Naive thymus-derived CD8-positive, alpha-beta T cell (primary cell): Measurements from ENCODE around the gene TAF1C. TPM values are rescaled to one million over a fixed set of nuclear protein-coding genes. Genes with fewer than 3 reads are reported as not detected.
"Not testable (repeated sequence)": the region's sequence is repeated elsewhere in the genome, so short reads cannot be mapped to it uniquely, and the experiment has no call there.

Experiments used
- ATAC-seq, 2 donors: fragments of 150-1000 bp; cut with Tn5 transposase in 1 of 2; sonication (Bioruptor Pico), chemical (Tn5 transposase) in 1 of 2; 1 replicate in 1 of 2; 2 replicates in 1 of 2; pipeline ENCODE4 v1.10.0; 2021; ENCODE audit warnings: mild to moderate bottlenecking in 2 of 2, moderate library complexity in 2 of 2
- POLR2A ChIA-PET: fragments of 350-600 bp; sonication (Branson Sonifier 250); formaldehyde crosslinking; loops from one replicate; lab custom pipeline; 2021; ENCODE audit warnings: antibody characterized with exemption; lab: Charles Lee
- DNase-seq, 10 donors: peaks; one replicate each; pipeline versions ENCODE4 v3.0.0 to v3.0.0-alpha.2; 2020 to 2022
- H3K27ac Mint-ChIP-seq, 10 donors: one replicate each; pipeline ENCODE4 v1.8.0; 2020 to 2022; ENCODE audit warnings: mild to moderate bottlenecking in 10 of 10, mixed read lengths in 10 of 10, moderate library complexity in 4 of 10, inconsistent platforms in 1 of 10
- H3K27me3 Mint-ChIP-seq, 5 donors: one replicate each; pipeline ENCODE4 v1.8.0; 2021 to 2022; ENCODE audit warnings: mixed read lengths in 5 of 5
- H3K36me3 Mint-ChIP-seq, 3 donors: one replicate each; pipeline ENCODE4 v1.8.0; 2020 to 2022; ENCODE audit warnings: mixed read lengths in 3 of 3, mild to moderate bottlenecking in 2 of 3, inconsistent platforms in 1 of 3
- H3K4me1 Mint-ChIP-seq, 4 donors: one replicate each; pipeline ENCODE4 v1.8.0; 2021 to 2022; ENCODE audit warnings: mixed read lengths in 4 of 4
- H3K4me3 Mint-ChIP-seq, 10 donors: one replicate each; pipeline ENCODE4 v1.8.0; 2020 to 2022; ENCODE audit warnings: mild to moderate bottlenecking in 10 of 10, mixed read lengths in 10 of 10, moderate library complexity in 6 of 10, inconsistent platforms in 1 of 10
- H3K9me3 Mint-ChIP-seq, 9 donors: one replicate each; pipeline ENCODE4 v1.8.0; 2020 to 2022; ENCODE audit warnings: mixed read lengths in 9 of 9, mild to moderate bottlenecking in 3 of 9, inconsistent platforms in 1 of 9, moderate library complexity in 1 of 9
- polyA plus RNA-seq, 3 donors: library from polyadenylated mRNA; unstranded; fragments of 300-500 nt; fragmentation: Illumina TruSeq; gene quantifications; one replicate each; pipeline ENCODE4 v1.2.3, GENCODE V29; 2021
- total RNA-seq, 8 experiments: library from RNA in 2 of 8; stranded (reverse) in 2 of 8; gene quantifications; one replicate each; pipeline ENCODE4 v1.2.3 and lab custom pipeline; 2021 to 2026

Gene TAF1C
- total and polyA plus RNA-seq, 5 experiments from 2014 or later = 4.2 to 110 (median 8.3) TPM

- DNase-seq (no peak), ATAC-seq (no peak)
- Mint-ChIP-seq H3K27me3 (peaks cover 6 to 23% (median 15%) of the 10 kb centered on the region in 5 donors), H3K27ac (no peak overlapping the region), H3K4me1 (no peaks in the 10 kb centered on the region), H3K36me3 (no peaks in the 10 kb centered on the region), H3K9me3 (no peaks in the 10 kb centered on the region), H3K4me3 (no peak overlapping the region)
- POLR2A ChIA-PET = no interaction called here
Measured at GRCh38 chr16:84224554-84224953, 37.7 kb upstream of the TAF1C start.

GRCh38 chr16:84223456-84223855 lies 36.6 kb upstream of the TAF1C start:
- peak overlapping the region in 1 of 10 donors; percentile 27 for H3K27ac Mint-ChIP-seq
- H3K36me3 Mint-ChIP-seq = no peaks in the 10 kb centered on the region
- no peak for ATAC-seq
- POLR2A ChIA-PET = no interaction called here
- peaks cover 6 to 23% (median 16%) of the 10 kb centered on the region in 5 donors for H3K27me3 Mint-ChIP-seq
- no peaks in the 10 kb centered on the region for H3K4me1 Mint-ChIP-seq
- H3K4me3 Mint-ChIP-seq = no peak overlapping the region
- no peak for DNase-seq
- H3K9me3 Mint-ChIP-seq = no peaks in the 10 kb centered on the region

GRCh38 chr16:84220851-84221250 lies 34.0 kb upstream of the TAF1C start:
- no peaks in the 10 kb centered on the region for H3K36me3 Mint-ChIP-seq
- H3K9me3 Mint-ChIP-seq = no peaks in the 10 kb centered on the region
- POLR2A ChIA-PET = no interaction called here
- H3K27me3 Mint-ChIP-seq = peaks cover 0 to 15% (median 4%) of the 10 kb centered on the region in 5 donors
- ATAC-seq (no peak), DNase-seq (no peak)
- H3K4me1 Mint-ChIP-seq = no peaks in the 10 kb centered on the region
- H3K27ac Mint-ChIP-seq = no peak overlapping the region
- H3K4me3 Mint-ChIP-seq = no peak overlapping the region

GRCh38 chr16:84218956-84219355 lies 32.1 kb upstream of the TAF1C start:
- H3K27ac Mint-ChIP-seq = no peak overlapping the region
- POLR2A ChIA-PET = no interaction called here
- peaks cover 0 to 10% (median 3%) of the 10 kb centered on the region in 5 donors for H3K27me3 Mint-ChIP-seq
- H3K9me3 Mint-ChIP-seq = no peaks in the 10 kb centered on the region
- no peaks in the 10 kb centered on the region for H3K4me1 Mint-ChIP-seq
- H3K36me3 Mint-ChIP-seq = no peaks in the 10 kb centered on the region
- H3K4me3 Mint-ChIP-seq = no peak overlapping the region
- ATAC-seq (no peak), DNase-seq (no peak)

- Mint-ChIP-seq H3K9me3 (no peaks in the 10 kb centered on the region), H3K27ac (no peak overlapping the region), H3K4me1 (no peaks in the 10 kb centered on the region), H3K36me3 (no peaks in the 10 kb centered on the region), H3K27me3 (peaks cover 0 to 10% (median 3%) of the 10 kb centered on the region in 5 donors), H3K4me3 (no peak overlapping the region)
- POLR2A ChIA-PET = no interaction called here
- no peak for DNase-seq
- no peak for ATAC-seq
Measured at GRCh38 chr16:84218176-84218823, 31.4 kb upstream of the TAF1C start.

GRCh38 chr16:84216144-84216543 lies 29.3 kb upstream of the TAF1C start:
- H3K4me3 Mint-ChIP-seq, POLR2A ChIA-PET, H3K4me1 Mint-ChIP-seq, H3K27ac Mint-ChIP-seq, H3K9me3 Mint-ChIP-seq, DNase-seq, H3K27me3 Mint-ChIP-seq, H3K36me3 Mint-ChIP-seq, ATAC-seq: not testable (repeated sequence)

GRCh38 chr16:84215531-84215930 lies 28.7 kb upstream of the TAF1C start:
- ATAC-seq (no peak), DNase-seq (no peak)
- Mint-ChIP-seq H3K27ac (peak overlapping the region in 1 of 10 donors; percentile 41), H3K4me1 (no peaks in the 10 kb centered on the region), H3K9me3 (no peaks in the 10 kb centered on the region), H3K36me3 (no peaks in the 10 kb centered on the region), H3K27me3 (peaks cover 0 to 9% (median 0%) of the 10 kb centered on the region in 5 donors), H3K4me3 (no peak overlapping the region)
- POLR2A ChIA-PET = no interaction called here

GRCh38 chr16:84214451-84215066 lies 27.7 kb upstream of the TAF1C start:
- Mint-ChIP-seq H3K36me3 (no peaks in the 10 kb centered on the region), H3K4me3 (no peak overlapping the region), H3K9me3 (no peaks in the 10 kb centered on the region), H3K27ac (no peak overlapping the region), H3K4me1 (no peaks in the 10 kb centered on the region), H3K27me3 (peaks cover 0 to 9% (median 0%) of the 10 kb centered on the region in 5 donors)
- DNase-seq (no peak), ATAC-seq (no peak)
- POLR2A ChIA-PET = no interaction called here

- DNase-seq = no peak
- Mint-ChIP-seq H3K27me3 (peaks cover 0 to 6% (median 0%) of the 10 kb centered on the region in 5 donors), H3K36me3 (no peaks in the 10 kb centered on the region), H3K4me3 (no peak overlapping the region), H3K4me1 (no peaks in the 10 kb centered on the region), H3K27ac (no peak overlapping the region), H3K9me3 (no peaks in the 10 kb centered on the region)
- POLR2A ChIA-PET = no interaction called here
- ATAC-seq = no peak
Measured at GRCh38 chr16:84212631-84213030, 25.8 kb upstream of the TAF1C start.

GRCh38 chr16:84212154-84212553 lies 25.3 kb upstream of the TAF1C start:
- Mint-ChIP-seq H3K27me3 (peaks cover 0 to 4% (median 0%) of the 10 kb centered on the region in 5 donors), H3K36me3 (no peaks in the 10 kb centered on the region), H3K4me1 (no peaks in the 10 kb centered on the region), H3K4me3 (no peak overlapping the region), H3K27ac (no peak overlapping the region), H3K9me3 (no peaks in the 10 kb centered on the region)
- ATAC-seq (no peak), DNase-seq (no peak)
- POLR2A ChIA-PET = no interaction called here

- Mint-ChIP-seq H3K4me3 (no peak overlapping the region), H3K4me1 (no peaks in the 10 kb centered on the region), H3K36me3 (no peaks in the 10 kb centered on the region), H3K27ac (no peak overlapping the region), H3K9me3 (no peaks in the 10 kb centered on the region), H3K27me3 (no peaks in the 10 kb centered on the region)
- ATAC-seq (no peak), DNase-seq (no peak)
- POLR2A ChIA-PET = no interaction called here
Measured at GRCh38 chr16:84209989-84210388, 23.1 kb upstream of the TAF1C start.

- DNase-seq (no peak), ATAC-seq (no peak)
- Mint-ChIP-seq H3K27ac (no peak overlapping the region), H3K9me3 (no peaks in the 10 kb centered on the region), H3K27me3 (no peaks in the 10 kb centered on the region), H3K4me3 (no peak overlapping the region), H3K4me1 (no peaks in the 10 kb centered on the region), H3K36me3 (no peaks in the 10 kb centered on the region)
- POLR2A ChIA-PET = no interaction called here
Measured at GRCh38 chr16:84207879-84208278, 21.0 kb upstream of the TAF1C start.

GRCh38 chr16:84207251-84207650 lies 20.4 kb upstream of the TAF1C start:
- Mint-ChIP-seq H3K4me1 (no peaks in the 10 kb centered on the region), H3K36me3 (no peaks in the 10 kb centered on the region), H3K27ac (no peak overlapping the region), H3K9me3 (no peaks in the 10 kb centered on the region), H3K4me3 (no peak overlapping the region), H3K27me3 (no peaks in the 10 kb centered on the region)
- ATAC-seq = no peak
- POLR2A ChIA-PET = no interaction called here
- no peak for DNase-seq
